Nephron (organoid): ENCODE measurements around the gene CRTC1.
A peak's percentile ranks its signal among the peaks of the same experiment; 100 is the strongest.

Experiments used
- H3K27ac Mint-ChIP-seq, 3 experiments: 2 replicates each; pipeline ENCODE4 v1.8.0; 2020; ENCODE audit warnings: mixed read lengths in 3 of 3, mild to moderate bottlenecking in 2 of 3, moderate library complexity in 1 of 3
- H3K27me3 Mint-ChIP-seq: 2 replicates; pipeline ENCODE4 v1.8.0; 2021; ENCODE audit warnings: low read depth, mild to moderate bottlenecking, moderate library complexity, mixed read lengths
- H3K36me3 Mint-ChIP-seq: 2 replicates; pipeline ENCODE4 v1.8.0; 2020; ENCODE audit warnings: low read depth, mixed read lengths
- H3K4me1 Mint-ChIP-seq: 2 replicates; pipeline ENCODE4 v1.8.0; 2020; ENCODE audit warnings: mixed read lengths
- H3K4me3 Mint-ChIP-seq, 3 experiments: 2 replicates each; pipeline ENCODE4 v1.8.0; 2020; ENCODE audit warnings: mild to moderate bottlenecking in 3 of 3, mixed read lengths in 3 of 3, moderate library complexity in 2 of 3
- H3K9me3 Mint-ChIP-seq: 2 replicates; pipeline ENCODE4 v1.8.0; 2020; ENCODE audit warnings: mixed read lengths
- TF ChIP-seq, protein P1 (sequence below), 3 experiments: fragments of 200-600 bp; sonication (generic); IDR thresholded peaks; one replicate each; pipeline ENCODE4 v1.5.0; 2021; ENCODE audit warnings: antibody characterized with exemption in 3 of 3; ENCODE audit not compliant: unreplicated experiment in 3 of 3

Gene CRTC1

DNA sequence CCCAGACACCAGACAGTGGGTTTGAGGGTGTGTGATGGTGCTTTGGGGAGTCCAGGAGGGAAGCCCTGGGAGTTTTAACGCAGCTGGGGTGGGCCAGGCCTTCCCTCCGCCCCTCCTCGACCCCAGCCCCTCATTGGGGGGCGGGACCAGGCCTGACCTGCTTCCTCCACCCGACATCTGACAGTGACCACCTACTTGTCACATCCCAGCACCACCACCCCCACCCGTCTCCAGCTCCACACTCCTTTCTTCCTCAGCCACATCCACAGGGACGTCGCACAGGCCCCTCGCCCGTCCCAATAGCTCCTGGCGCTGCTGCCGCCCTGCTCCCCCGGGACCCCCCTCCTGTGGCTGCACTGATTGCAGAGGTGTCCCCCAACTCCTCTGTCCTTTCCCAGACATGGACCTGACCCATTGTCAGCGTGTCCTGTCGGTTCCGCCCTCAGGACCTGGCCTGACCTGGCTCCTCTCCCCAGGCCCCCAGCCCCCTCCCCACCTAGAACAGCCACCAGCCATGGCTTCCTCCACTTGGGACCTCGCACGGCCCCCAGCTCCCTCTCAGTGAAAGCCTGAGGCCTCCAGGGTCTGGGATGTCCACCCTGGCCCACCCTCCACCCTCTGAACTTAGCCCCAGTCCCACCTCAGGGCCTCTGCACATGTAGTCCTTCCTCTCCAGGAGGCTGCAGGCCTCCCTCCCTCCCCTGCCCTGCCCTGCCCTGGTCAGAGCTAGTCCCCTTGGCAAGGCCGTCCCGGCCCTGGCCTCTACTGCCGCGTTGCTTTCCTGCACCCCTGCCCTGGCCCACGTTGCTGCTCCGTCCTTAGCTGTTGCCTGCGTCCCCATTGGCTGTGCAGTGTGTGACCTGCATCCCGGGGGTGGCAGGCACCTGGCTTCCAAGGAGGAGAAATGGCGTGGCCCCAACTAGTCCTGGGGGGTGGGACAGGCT lies 77.2 kb downstream of the CRTC1 start:
- H3K27ac Mint-ChIP-seq, result peak overlapping the region in 1 of 3 experiments; percentile 88
- TF ChIP-seq, protein P1, sequence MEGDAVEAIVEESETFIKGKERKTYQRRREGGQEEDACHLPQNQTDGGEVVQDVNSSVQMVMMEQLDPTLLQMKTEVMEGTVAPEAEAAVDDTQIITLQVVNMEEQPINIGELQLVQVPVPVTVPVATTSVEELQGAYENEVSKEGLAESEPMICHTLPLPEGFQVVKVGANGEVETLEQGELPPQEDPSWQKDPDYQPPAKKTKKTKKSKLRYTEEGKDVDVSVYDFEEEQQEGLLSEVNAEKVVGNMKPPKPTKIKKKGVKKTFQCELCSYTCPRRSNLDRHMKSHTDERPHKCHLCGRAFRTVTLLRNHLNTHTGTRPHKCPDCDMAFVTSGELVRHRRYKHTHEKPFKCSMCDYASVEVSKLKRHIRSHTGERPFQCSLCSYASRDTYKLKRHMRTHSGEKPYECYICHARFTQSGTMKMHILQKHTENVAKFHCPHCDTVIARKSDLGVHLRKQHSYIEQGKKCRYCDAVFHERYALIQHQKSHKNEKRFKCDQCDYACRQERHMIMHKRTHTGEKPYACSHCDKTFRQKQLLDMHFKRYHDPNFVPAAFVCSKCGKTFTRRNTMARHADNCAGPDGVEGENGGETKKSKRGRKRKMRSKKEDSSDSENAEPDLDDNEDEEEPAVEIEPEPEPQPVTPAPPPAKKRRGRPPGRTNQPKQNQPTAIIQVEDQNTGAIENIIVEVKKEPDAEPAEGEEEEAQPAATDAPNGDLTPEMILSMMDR (IDR thresholded peaks at IDR 0.05; ENCODE audit: unreplicated experiment in 3 of 3), result no peak

DNA sequence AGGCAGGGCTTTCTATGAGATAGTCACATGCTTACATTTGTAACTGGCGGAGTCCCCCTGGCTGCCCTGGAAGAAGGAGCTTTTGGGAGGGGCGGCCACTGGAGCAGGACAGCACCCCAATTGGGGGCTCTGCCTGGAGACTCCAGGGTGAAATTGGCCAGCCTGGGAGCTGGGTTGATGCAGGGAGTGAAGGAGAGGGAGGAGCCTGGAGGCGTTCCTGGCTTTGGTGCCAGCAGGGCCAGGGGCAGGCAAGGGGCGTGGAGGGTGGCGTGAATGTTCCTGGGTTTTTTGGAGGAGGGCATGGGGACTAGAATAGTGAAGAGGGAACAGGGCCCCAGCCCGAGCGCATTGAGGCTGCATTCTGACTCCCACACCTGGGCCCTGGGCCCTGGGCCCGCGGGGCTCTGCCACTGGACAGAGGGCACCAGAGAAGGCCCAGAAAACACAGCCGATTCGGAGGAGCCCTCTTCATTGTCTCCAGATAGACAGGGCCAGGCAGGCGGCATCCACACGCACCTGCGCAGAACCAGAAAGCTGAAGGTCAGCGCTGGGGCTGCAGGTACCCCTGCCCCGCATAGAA lies 78.1 kb downstream of the CRTC1 start:
- TF ChIP-seq, protein P1 (IDR thresholded peaks at IDR 0.05; ENCODE audit: unreplicated experiment in 3 of 3), result no peak
- Mint-ChIP-seq H3K9me3 (no peaks in the 10 kb centered on the region), H3K4me1 (peaks cover 13% of the 10 kb centered on the region), H3K27ac (peak overlapping the region in 2 of 3 experiments; percentile 64 to 88), H3K36me3 (peaks cover under 1% of the 10 kb centered on the region), H3K27me3 (no peaks in the 10 kb centered on the region), H3K4me3 (no peak overlapping the region)

More for the DNA sequence above, 77.2 kb downstream of the CRTC1 start:
- Mint-ChIP-seq H3K36me3 (no peaks in the 10 kb centered on the region), H3K27me3 (no peaks in the 10 kb centered on the region), H3K4me3 (no peak overlapping the region), H3K9me3 (no peaks in the 10 kb centered on the region), H3K4me1 (peaks cover 13% of the 10 kb centered on the region)

DNA sequence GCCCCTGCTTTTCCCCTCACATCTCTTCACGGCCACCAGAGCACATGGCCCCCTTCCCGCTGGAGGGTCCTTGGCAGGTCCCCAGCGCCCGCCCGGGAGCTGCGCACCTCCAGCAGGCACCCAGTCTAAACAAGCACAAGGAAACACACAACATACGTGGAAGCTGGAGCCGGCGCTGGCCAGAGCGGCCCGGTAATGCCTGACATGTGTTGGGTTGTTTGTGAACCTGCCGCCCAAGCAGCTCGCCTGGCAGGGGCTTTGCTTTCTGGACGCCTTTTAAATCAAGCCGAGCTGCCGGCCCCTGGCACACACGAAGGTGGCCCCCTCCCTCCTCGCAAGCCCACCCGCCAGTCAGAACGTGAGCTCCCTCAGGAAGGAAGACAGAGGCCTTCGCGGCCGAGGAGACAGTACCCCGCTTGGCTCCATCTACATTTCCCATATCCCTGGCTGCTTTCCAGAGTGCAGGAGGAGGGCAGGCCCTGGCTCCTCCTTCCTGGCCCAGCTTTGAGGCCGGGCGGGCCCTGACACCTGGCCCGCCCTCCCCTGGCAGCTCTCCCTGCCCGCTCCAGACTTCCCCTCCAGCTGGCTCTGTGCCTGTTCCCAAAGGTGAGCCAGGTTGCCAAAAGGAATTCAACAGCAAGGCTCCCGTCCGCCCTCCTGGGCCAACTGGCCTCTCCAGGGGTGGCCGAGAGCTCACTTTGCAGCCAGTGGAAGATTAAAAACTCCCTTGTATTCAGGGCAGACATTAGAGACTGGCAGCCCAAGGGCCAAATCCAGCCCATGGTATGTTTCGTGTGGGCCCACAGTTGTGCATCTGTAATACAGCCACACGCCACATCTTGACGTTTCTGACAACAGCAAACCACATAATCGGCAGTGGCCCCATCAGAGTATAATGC lies 78.9 kb downstream of the CRTC1 start:
- Mint-ChIP-seq H3K36me3 (peaks cover 3% of the 10 kb centered on the region), H3K4me3 (peak overlapping the region in 1 of 3 experiments; percentile 21), H3K9me3 (no peaks in the 10 kb centered on the region), H3K4me1 (peaks cover 14% of the 10 kb centered on the region), H3K27me3 (no peaks in the 10 kb centered on the region), H3K27ac (peak overlapping the region; percentile 59 to 88 (median 81))
- TF ChIP-seq, protein P1 (IDR thresholded peaks at IDR 0.05; ENCODE audit: unreplicated experiment in 3 of 3), result no peak

DNA sequence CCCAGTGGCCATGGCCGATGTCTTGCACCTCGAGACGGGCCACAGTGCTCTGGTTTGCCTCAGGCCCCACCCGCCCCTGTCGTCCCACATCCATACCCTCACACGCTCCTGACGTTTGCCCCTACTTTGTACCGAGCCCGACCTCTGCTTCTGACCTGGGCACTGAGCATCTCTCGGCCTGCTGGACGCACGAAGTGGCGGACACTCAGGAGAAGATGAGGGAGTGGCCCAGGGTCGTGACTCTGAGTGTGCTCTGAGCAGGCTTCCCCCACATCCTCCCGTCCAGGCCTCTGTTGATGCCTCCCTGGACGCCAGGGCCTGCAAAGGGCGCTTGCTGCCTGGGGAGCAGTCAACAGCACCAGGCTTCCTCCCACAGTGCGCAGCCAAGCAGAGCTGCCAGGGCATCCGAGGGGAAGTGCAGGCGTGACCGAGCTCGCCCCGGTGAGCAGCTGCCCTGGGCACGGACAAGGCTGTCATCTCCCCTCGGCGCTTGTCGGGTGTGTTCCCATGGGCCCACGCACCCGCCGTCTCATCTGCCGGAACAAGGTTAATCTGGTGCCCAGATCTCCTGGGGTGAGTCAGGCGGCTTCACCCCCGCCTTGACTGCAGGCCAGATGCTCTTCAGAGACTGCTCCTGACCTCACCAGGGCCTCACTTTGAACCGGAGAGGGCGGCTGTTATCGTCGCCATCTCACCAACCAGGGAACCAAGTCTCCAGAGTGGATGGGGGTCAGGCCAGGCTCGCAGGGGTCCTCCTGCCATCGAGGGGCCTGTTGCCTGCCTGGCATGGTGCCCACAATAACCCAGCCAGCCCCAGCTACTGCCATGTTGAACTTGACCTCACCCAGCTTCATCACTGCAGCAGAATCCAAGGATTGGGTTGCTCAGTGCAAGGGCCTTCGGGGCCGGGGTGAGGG lies 80.5 kb downstream of the CRTC1 start:
- H3K36me3 Mint-ChIP-seq, result peaks cover 3% of the 10 kb centered on the region
- no peaks in the 10 kb centered on the region for H3K27me3 Mint-ChIP-seq
- TF ChIP-seq, protein P1 (IDR thresholded peaks at IDR 0.05; ENCODE audit: unreplicated experiment in 3 of 3), result no peak
- peak overlapping the region in 1 of 3 experiments; percentile 88 for H3K27ac Mint-ChIP-seq
- no peaks in the 10 kb centered on the region for H3K9me3 Mint-ChIP-seq
- peaks cover 19% of the 10 kb centered on the region for H3K4me1 Mint-ChIP-seq
- H3K4me3 Mint-ChIP-seq, result no peak overlapping the region

DNA sequence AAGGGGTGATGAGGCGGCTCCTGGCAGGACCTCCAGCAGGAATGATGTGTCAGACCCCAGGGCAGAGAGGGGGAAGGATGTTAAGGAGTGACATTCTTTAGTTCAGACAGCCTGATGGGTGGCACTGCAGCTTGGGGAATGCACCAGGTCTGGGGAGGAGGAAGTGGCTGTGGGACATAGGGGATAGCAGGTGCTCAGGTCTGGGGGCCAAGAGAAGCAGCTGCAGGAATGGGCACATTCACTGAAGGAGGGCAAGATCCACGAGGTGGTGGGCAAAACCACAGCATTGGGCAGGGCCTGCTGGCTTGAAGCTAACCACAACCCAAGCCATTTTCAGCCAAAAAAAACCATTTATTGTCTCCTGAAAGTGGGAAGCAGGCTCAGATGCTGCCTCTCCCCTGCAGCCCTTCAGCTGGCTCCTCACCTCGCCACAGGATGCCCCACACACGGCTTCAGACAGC lies 81.1 kb downstream of the CRTC1 start:
- peaks cover 3% of the 10 kb centered on the region for H3K36me3 Mint-ChIP-seq
- H3K9me3 Mint-ChIP-seq, result no peaks in the 10 kb centered on the region
- peaks cover 19% of the 10 kb centered on the region for H3K4me1 Mint-ChIP-seq

More for the DNA sequence above, 81.1 kb downstream of the CRTC1 start:
- no peak overlapping the region for H3K27ac Mint-ChIP-seq
- no peak overlapping the region for H3K4me3 Mint-ChIP-seq
- TF ChIP-seq, protein P1 (IDR thresholded peaks at IDR 0.05; ENCODE audit: unreplicated experiment in 3 of 3), result no peak
- no peaks in the 10 kb centered on the region for H3K27me3 Mint-ChIP-seq
